Endothelial cell of umbilical vein (primary cell): ENCODE measurements around the gene SMIM36. TPM values are rescaled to one million over a fixed set of nuclear protein-coding genes. Genes with fewer than 3 reads are reported as not detected.

ENCODE experiments used
- BruUV-seq: library from RNA; stranded (reverse); fragments of 400-500 nt; replicated peaks from 2 replicates; lab custom pipeline; 2021; lab: Mats Ljungman, UMichigan
- CTCF ChIA-PET: fragments of 300-600, 350-600 bp; sonication (Branson Sonifier 250); formaldehyde crosslinking; loops from one replicate; lab custom pipeline; 2021; ENCODE audit warnings: antibody characterized with exemption, inconsistent platforms; lab: Charles Lee
- POLR2A ChIA-PET: fragments of 300-600, 350-600 bp; sonication (Branson Sonifier 250); formaldehyde crosslinking; loops from one replicate; lab custom pipeline; 2021; ENCODE audit warnings: antibody characterized with exemption, inconsistent platforms; lab: Charles Lee
- DNase-seq: peaks from one replicate; pipeline ENCODE4 v3.0.0-alpha.2; 2011; ENCODE audit warnings: low read depth, low spot score
- FAIRE-seq: peaks from 2 replicates; lab custom pipeline; 2011; peaks lifted over from hg19 to GRCh38; lab: Jason Lieb, UNC
- H2AFZ ChIP-seq: 2 replicates; pipeline ENCODE4 v1.6.0; 2012; ENCODE audit warnings: low read depth, low read length, control low read depth, inconsistent platforms
- H3K27ac ChIP-seq: 2 replicates; pipeline ENCODE4 v1.5.1; 2011; ENCODE audit warnings: low read depth, mild to moderate bottlenecking, control low read depth, low read length, moderate library complexity; ENCODE audit not compliant: insufficient read depth
- H3K27me3 ChIP-seq, 2 experiments: 2 replicates each; pipeline versions ENCODE4 v1.6.0 to v1.6.1; 2011; ENCODE audit warnings: low read length in 2 of 2, mixed read lengths in 1 of 2; ENCODE audit not compliant: control insufficient read depth in 2 of 2, insufficient read depth in 2 of 2
- H3K36me3 ChIP-seq, 2 experiments: 2 replicates in 1 of 2; 3 replicates in 1 of 2; pipeline ENCODE4 v1.5.1; 2011; ENCODE audit warnings: low read length in 2 of 2, mild to moderate bottlenecking in 1 of 2, moderate library complexity in 1 of 2; ENCODE audit not compliant: control insufficient read depth in 2 of 2, insufficient read depth in 2 of 2; ENCODE audit errors: extremely low read depth in 1 of 2
- H3K4me1 ChIP-seq: 3 replicates; pipeline ENCODE4 v1.5.1; 2011; ENCODE audit warnings: mild to moderate bottlenecking, low read length; ENCODE audit not compliant: control insufficient read depth, insufficient read depth; ENCODE audit errors: extremely low read depth
- H3K4me2 ChIP-seq: 2 replicates; pipeline ENCODE4 v1.6.1; 2011; ENCODE audit warnings: low read length, control low read depth, mixed read lengths; ENCODE audit not compliant: insufficient read depth
- H3K4me3 ChIP-seq, 3 experiments: fragments of 200-600 bp in 1 of 3; sonication (generic), shearing (Covaris generic) in 1 of 3; replicated peaks in 1 of 3; 2 replicates each; pipeline ENCODE4 v1.5.1; 2011 to 2016; ENCODE audit warnings: control low read depth in 3 of 3, low read length in 3 of 3, mild to moderate bottlenecking in 2 of 3, inconsistent platforms in 1 of 3, low read depth in 1 of 3, moderate library complexity in 1 of 3; ENCODE audit not compliant: insufficient read depth in 1 of 3
- H3K79me2 ChIP-seq: 2 replicates; pipeline ENCODE4 v1.6.0; 2012; ENCODE audit warnings: low read length, inconsistent platforms; ENCODE audit not compliant: control insufficient read depth, insufficient read depth
- H3K9ac ChIP-seq: replicated peaks from 2 replicates; pipeline ENCODE3; 2011; ENCODE audit warnings: low read length, control low read depth; ENCODE audit not compliant: insufficient read depth; ENCODE audit errors: extremely low read depth
- H3K9me1 ChIP-seq: replicated peaks from 3 replicates; pipeline ENCODE4 v1.6.0; 2011; ENCODE audit warnings: mild to moderate bottlenecking, low read length; ENCODE audit not compliant: control insufficient read depth, insufficient read depth; ENCODE audit errors: extremely low read depth
- H3K9me3 ChIP-seq: replicated peaks from 2 replicates; pipeline ENCODE4 v1.5.1; 2012; ENCODE audit warnings: low read length, inconsistent platforms; ENCODE audit not compliant: control insufficient read depth, insufficient read depth
- H4K20me1 ChIP-seq: replicated peaks from 2 replicates; pipeline ENCODE3; 2011; ENCODE audit warnings: mild to moderate bottlenecking, low read length; ENCODE audit not compliant: control insufficient read depth, insufficient read depth; ENCODE audit errors: extremely low read depth
- CTCF ChIP-seq, 2 donors: IDR thresholded peaks; 1 replicate in 1 of 2; 2 replicates in 1 of 2; pipeline ENCODE4 v1.5.1; 2011; ENCODE audit warnings: low read length in 2 of 2, mild to moderate bottlenecking in 2 of 2, moderate library complexity in 2 of 2, control low read depth in 1 of 2, inconsistent platforms in 1 of 2, low read depth in 1 of 2; ENCODE audit not compliant: insufficient read depth in 1 of 2; ENCODE audit errors: extremely low read depth in 1 of 2
- EZH2 ChIP-seq: IDR thresholded peaks from 2 replicates; pipeline ENCODE4 v1.6.1; 2012; ENCODE audit warnings: borderline replicate concordance, low read depth, mild to moderate bottlenecking, moderate library complexity, low read length, inconsistent platforms; ENCODE audit not compliant: severe bottlenecking
- FOS ChIP-seq: IDR thresholded peaks from 2 replicates; pipeline ENCODE4 v1.6.1; 2011; ENCODE audit warnings: mild to moderate bottlenecking, low read length, moderate library complexity, borderline replicate concordance; ENCODE audit not compliant: insufficient read depth
- GATA2 ChIP-seq: IDR thresholded peaks from 2 replicates; pipeline ENCODE4 v1.7.0; 2011; ENCODE audit warnings: low read depth, mild to moderate bottlenecking, moderate library complexity, mixed read lengths, low read length; ENCODE audit not compliant: insufficient read length, insufficient read depth
- JUN ChIP-seq: IDR thresholded peaks from 2 replicates; pipeline ENCODE4 v1.6.1; 2011; ENCODE audit warnings: borderline replicate concordance, low read depth; ENCODE audit not compliant: insufficient read length, insufficient read depth
- MAX ChIP-seq: IDR thresholded peaks from 2 replicates; pipeline ENCODE4 v1.6.1; 2011; ENCODE audit not compliant: insufficient read depth, insufficient read length
- MYC ChIP-seq: IDR thresholded peaks from one replicate; pipeline ENCODE4 v1.6.1; 2011; ENCODE audit warnings: mild to moderate bottlenecking, low read depth, low read length
- POLR2A ChIP-seq: IDR thresholded peaks from 2 replicates; pipeline ENCODE4 v1.6.1; 2012; ENCODE audit warnings: low read depth, mild to moderate bottlenecking, control low read depth, low read length
- POLR2AphosphoS5 ChIP-seq: IDR thresholded peaks from 2 replicates; pipeline ENCODE4 v1.6.1; 2012; ENCODE audit warnings: low read depth, mild to moderate bottlenecking, control low read depth, low read length, moderate library complexity; ENCODE audit not compliant: insufficient read depth
- dilution Hi-C: fragments of 300-500 bp; cut with MboI; formaldehyde crosslinking; loops from one replicate; pipeline ENCODE4 v1.15.0; 2019; ENCODE audit warnings: low sequenced_read_pairs; ENCODE audit not compliant: extremely low pct_ligation_motif_present
- intact Hi-C: fragments of 100-400 bp; cut with micrococcal nuclease; formaldehyde crosslinking; loops from one replicate; pipeline ENCODE4 v1.10.0; 2022
- polyA plus RNA-seq, 4 experiments: library from polyadenylated mRNA; depleted of rRNA in 3 of 4; stranded (reverse) in 3 of 4; unstranded in 1 of 4; fragments of >200 nt; gene quantifications; 2 replicates each; pipeline versions ENCODE4 v1.2.1 to v1.2.3, GENCODE V29; 2011 to 2012; ENCODE audit warnings: missing spikeins in 1 of 4
- total RNA-seq: library from RNA; stranded (reverse); gene quantifications from 2 replicates; pipeline ENCODE4 v1.2.3, GENCODE V29; 2021

SMIM36 gene
- total and polyA plus RNA-seq, 2 donors (not counting 3 experiments of a cell fraction or from before 2014, with no cell fraction given) = not detected

- Histone ChIP-seq H3K27me3 (no peaks in the 10 kb centered on the region), H4K20me1 (no peaks in the 10 kb centered on the region), H3K79me2 (no peaks in the 10 kb centered on the region), H3K4me2 (no peak overlapping the region), H2AFZ (no peak overlapping the region), H3K36me3 (no peaks in the 10 kb centered on the region), H3K4me1 (peaks cover 7% of the 10 kb centered on the region), H3K9me1 (no peaks in the 10 kb centered on the region), H3K4me3 (no peak overlapping the region), H3K9ac (no peak overlapping the region), H3K27ac (no peak overlapping the region), H3K9me3 (no peaks in the 10 kb centered on the region)
- TF ChIP-seq GATA2 = no peak
- TF ChIP-seq MAX = no peak
- no peak for TF ChIP-seq POLR2A
- no peak for TF ChIP-seq MYC
- no peak for TF ChIP-seq POLR2AphosphoS5
- TF ChIP-seq EZH2 = no peak
- TF ChIP-seq CTCF (IDR thresholded peaks at IDR 0.05; ENCODE audit: extremely low read depth in 1 of 2, insufficient read depth in 1 of 2, low read depth in 1 of 2, low read length in 2 of 2) = no peak
- no peak for TF ChIP-seq JUN
- TF ChIP-seq FOS = no peak
- FAIRE-seq (no peak), DNase-seq (no peak)
- no TSS peak for BruUV-seq
- intact Hi-C loops (no loop called here), dilution Hi-C loops (no loop called here)
- ChIA-PET POLR2A (no interaction called here), CTCF (interaction anchor here (0.6 kb wide), 1 partner anchor 12 kb away, joined by 3 read pairs; no protein-coding TSS in a partner anchor)
These were observed 75.8 kb downstream of the SMIM36 start for GRCh38 chr17:55435408-55435807.
